Activated CD4-positive, alpha-beta T cell treated with anti-CD3 and anti-CD28 coated beads, Interleukin-2, amount 10 ng/mL, durations not matched to agents 24 days and 14 days (primary cell): ENCODE data around the gene ARF1. TPM values are rescaled to one million over a fixed set of nuclear protein-coding genes. Genes with fewer than 3 reads are reported as not detected.

ENCODE experiments used
- DNase-seq: peaks from one replicate; pipeline ENCODE4 v3.0.0; 2022
- H3K27ac Mint-ChIP-seq: one replicate; pipeline ENCODE4 v1.8.0; 2022; ENCODE audit warnings: mild to moderate bottlenecking, mixed read lengths
- H3K27me3 Mint-ChIP-seq: one replicate; pipeline ENCODE4 v1.8.0; 2022; ENCODE audit warnings: mixed read lengths
- H3K36me3 Mint-ChIP-seq: one replicate; pipeline ENCODE4 v1.8.0; 2022; ENCODE audit warnings: low read depth, mild to moderate bottlenecking, mixed read lengths
- H3K4me1 Mint-ChIP-seq: one replicate; pipeline ENCODE4 v1.8.0; 2021; ENCODE audit warnings: mixed read lengths
- H3K4me3 Mint-ChIP-seq: one replicate; pipeline ENCODE4 v1.8.0; 2022; ENCODE audit warnings: mild to moderate bottlenecking, moderate library complexity, mixed read lengths
- H3K9me3 Mint-ChIP-seq: one replicate; pipeline ENCODE4 v1.8.0; 2021; ENCODE audit warnings: mixed read lengths
- intact Hi-C: fragments of 100-400 bp; cut with micrococcal nuclease; formaldehyde crosslinking; loops from one replicate; pipeline ENCODE4 v1.15.1; 2023
- total RNA-seq: library from RNA; stranded (reverse); gene quantifications from 2 replicates; pipeline ENCODE4 v1.2.3, GENCODE V29; 2022

The ARF1 gene
- total RNA-seq, 1 donor from 2014 or later: 395 TPM

GRCh38 chr1:228061411-228062084 is 21.0 kb upstream of the ARF1 start:
- no peaks in the 10 kb centered on the region for H3K36me3 Mint-ChIP-seq
- intact Hi-C loops: no loop called here
- no peak for DNase-seq
- H3K27me3 Mint-ChIP-seq: peaks cover 29% of the 10 kb centered on the region
- H3K27ac Mint-ChIP-seq: no peak overlapping the region
- peaks cover 5% of the 10 kb centered on the region for H3K4me1 Mint-ChIP-seq
- H3K9me3 Mint-ChIP-seq: no peaks in the 10 kb centered on the region
- H3K4me3 Mint-ChIP-seq: peak overlapping the region; percentile 55

GRCh38 chr1:228062085-228062791 is 20.3 kb upstream of the ARF1 start:
- DNase-seq: no peak
- Mint-ChIP-seq H3K9me3 (no peaks in the 10 kb centered on the region), H3K27me3 (peaks cover 26% of the 10 kb centered on the region), H3K4me3 (no peak overlapping the region), H3K4me1 (peaks cover 5% of the 10 kb centered on the region), H3K27ac (no peak overlapping the region), H3K36me3 (no peaks in the 10 kb centered on the region)
- intact Hi-C loops: no loop called here

- no peak for DNase-seq
- Mint-ChIP-seq H3K4me1 (peaks cover 5% of the 10 kb centered on the region), H3K36me3 (no peaks in the 10 kb centered on the region), H3K9me3 (no peaks in the 10 kb centered on the region), H3K27ac (no peak overlapping the region), H3K27me3 (peaks cover 26% of the 10 kb centered on the region), H3K4me3 (no peak overlapping the region)
- intact Hi-C loops: no loop called here
These were observed 19.7 kb upstream of the ARF1 start for GRCh38 chr1:228062812-228063211.

- H3K36me3 Mint-ChIP-seq: no peaks in the 10 kb centered on the region
- intact Hi-C loops: no loop called here
- no peak overlapping the region for H3K4me3 Mint-ChIP-seq
- H3K27me3 Mint-ChIP-seq: peaks cover 21% of the 10 kb centered on the region
- H3K4me1 Mint-ChIP-seq: peaks cover 5% of the 10 kb centered on the region
- H3K27ac Mint-ChIP-seq: no peak overlapping the region
- no peak for DNase-seq
- H3K9me3 Mint-ChIP-seq: no peaks in the 10 kb centered on the region
These were observed 19.0 kb upstream of the ARF1 start for GRCh38 chr1:228063251-228064191.

- Mint-ChIP-seq H3K4me1 (peaks cover 5% of the 10 kb centered on the region), H3K27ac (no peak overlapping the region), H3K27me3 (peaks cover 19% of the 10 kb centered on the region), H3K36me3 (no peaks in the 10 kb centered on the region), H3K9me3 (no peaks in the 10 kb centered on the region), H3K4me3 (no peak overlapping the region)
- DNase-seq: no peak
- intact Hi-C loops: no loop called here
These were observed 18.2 kb upstream of the ARF1 start for GRCh38 chr1:228064296-228064695.

- Mint-ChIP-seq H3K9me3 (no peaks in the 10 kb centered on the region), H3K36me3 (no peaks in the 10 kb centered on the region), H3K4me3 (no peak overlapping the region), H3K27ac (no peak overlapping the region), H3K4me1 (peaks cover 5% of the 10 kb centered on the region), H3K27me3 (peaks cover 19% of the 10 kb centered on the region)
- DNase-seq: no peak
- intact Hi-C loops: no loop called here
These were observed 17.6 kb upstream of the ARF1 start for GRCh38 chr1:228064741-228065542.

- intact Hi-C loops: no loop called here
These were observed 16.8 kb upstream of the ARF1 start for GRCh38 chr1:228065543-228066347.

GRCh38 chr1:228066416-228066815 is 16.1 kb upstream of the ARF1 start:
- no peaks in the 10 kb centered on the region for H3K36me3 Mint-ChIP-seq
- DNase-seq: no peak

More at GRCh38 chr1:228065543-228066347, 16.8 kb upstream of the ARF1 start:
- Mint-ChIP-seq H3K27me3 (peaks cover 16% of the 10 kb centered on the region), H3K27ac (no peak overlapping the region), H3K9me3 (no peaks in the 10 kb centered on the region), H3K4me3 (no peak overlapping the region), H3K4me1 (peaks cover 4% of the 10 kb centered on the region), H3K36me3 (no peaks in the 10 kb centered on the region)
- DNase-seq: no peak

GRCh38 chr1:228066891-228067654 is 15.4 kb upstream of the ARF1 start:
- no peak for DNase-seq
- no peak overlapping the region for H3K27ac Mint-ChIP-seq
- no peaks in the 10 kb centered on the region for H3K36me3 Mint-ChIP-seq
- no peaks in the 10 kb centered on the region for H3K9me3 Mint-ChIP-seq
- intact Hi-C loops: no loop called here
- H3K4me1 Mint-ChIP-seq: no peaks in the 10 kb centered on the region
- H3K4me3 Mint-ChIP-seq: no peak overlapping the region
- H3K27me3 Mint-ChIP-seq: peaks cover 9% of the 10 kb centered on the region

More at GRCh38 chr1:228066416-228066815, 16.1 kb upstream of the ARF1 start:
- no peaks in the 10 kb centered on the region for H3K9me3 Mint-ChIP-seq
- H3K27me3 Mint-ChIP-seq: peaks cover 9% of the 10 kb centered on the region
- H3K27ac Mint-ChIP-seq: no peak overlapping the region
- intact Hi-C loops: no loop called here
- no peaks in the 10 kb centered on the region for H3K4me1 Mint-ChIP-seq
- no peak overlapping the region for H3K4me3 Mint-ChIP-seq

GRCh38 chr1:228068359-228068758 is 14.1 kb upstream of the ARF1 start:
- Mint-ChIP-seq H3K27ac (no peak overlapping the region), H3K9me3 (no peaks in the 10 kb centered on the region), H3K4me3 (no peak overlapping the region), H3K4me1 (no peaks in the 10 kb centered on the region), H3K36me3 (no peaks in the 10 kb centered on the region), H3K27me3 (peaks cover 6% of the 10 kb centered on the region)
- intact Hi-C loops: no loop called here
- DNase-seq: no peak

- DNase-seq: no peak
- Mint-ChIP-seq H3K9me3 (no peaks in the 10 kb centered on the region), H3K4me3 (no peak overlapping the region), H3K27ac (no peak overlapping the region), H3K4me1 (no peaks in the 10 kb centered on the region), H3K27me3 (peaks cover 6% of the 10 kb centered on the region), H3K36me3 (no peaks in the 10 kb centered on the region)
- intact Hi-C loops: no loop called here
These were observed 12.3 kb upstream of the ARF1 start for GRCh38 chr1:228070173-228070572.

GRCh38 chr1:228070851-228071250 is 11.7 kb upstream of the ARF1 start:
- intact Hi-C loops: no loop called here
- H3K4me1 Mint-ChIP-seq: no peaks in the 10 kb centered on the region

More at GRCh38 chr1:228070851-228071250, 11.7 kb upstream of the ARF1 start:
- H3K27ac Mint-ChIP-seq: no peak overlapping the region
- H3K4me3 Mint-ChIP-seq: no peak overlapping the region
- no peak for DNase-seq
- H3K36me3 Mint-ChIP-seq: no peaks in the 10 kb centered on the region
- no peaks in the 10 kb centered on the region for H3K9me3 Mint-ChIP-seq
- peaks cover 6% of the 10 kb centered on the region for H3K27me3 Mint-ChIP-seq
